ENCODE data around the gene ATP1A1. TPM values are rescaled to one million over a fixed set of nuclear protein-coding genes. Genes with fewer than 3 reads are reported as not detected.

Gene ATP1A1
- total RNA-seq, 1 donor from 2014 or later, result 255 TPM

DNA sequence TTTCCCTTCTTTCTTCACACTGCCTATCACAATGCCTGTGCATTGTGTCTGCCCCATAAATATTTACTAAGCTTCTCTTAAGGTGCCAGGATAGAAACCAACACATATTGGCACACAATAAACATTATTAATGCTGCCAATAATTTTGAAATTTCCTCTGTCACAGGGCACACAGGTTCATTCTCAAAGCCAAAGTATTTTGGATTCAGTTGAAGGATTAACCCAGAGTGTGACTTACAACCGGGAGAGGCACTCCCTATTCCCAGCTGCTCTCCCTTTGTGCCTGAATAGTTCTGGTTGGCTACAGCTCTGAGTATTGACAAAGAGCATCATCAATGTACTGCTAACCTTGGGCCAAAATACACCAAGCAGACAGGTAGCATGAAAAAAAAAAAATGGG, 46.6 kb upstream of the ATP1A1 start:
- H3K9me3 ChIP-seq, result no peaks in the 10 kb centered on the region
- no peaks in the 10 kb centered on the region for H3K36me3 ChIP-seq
- TF ChIP-seq, protein P1, sequence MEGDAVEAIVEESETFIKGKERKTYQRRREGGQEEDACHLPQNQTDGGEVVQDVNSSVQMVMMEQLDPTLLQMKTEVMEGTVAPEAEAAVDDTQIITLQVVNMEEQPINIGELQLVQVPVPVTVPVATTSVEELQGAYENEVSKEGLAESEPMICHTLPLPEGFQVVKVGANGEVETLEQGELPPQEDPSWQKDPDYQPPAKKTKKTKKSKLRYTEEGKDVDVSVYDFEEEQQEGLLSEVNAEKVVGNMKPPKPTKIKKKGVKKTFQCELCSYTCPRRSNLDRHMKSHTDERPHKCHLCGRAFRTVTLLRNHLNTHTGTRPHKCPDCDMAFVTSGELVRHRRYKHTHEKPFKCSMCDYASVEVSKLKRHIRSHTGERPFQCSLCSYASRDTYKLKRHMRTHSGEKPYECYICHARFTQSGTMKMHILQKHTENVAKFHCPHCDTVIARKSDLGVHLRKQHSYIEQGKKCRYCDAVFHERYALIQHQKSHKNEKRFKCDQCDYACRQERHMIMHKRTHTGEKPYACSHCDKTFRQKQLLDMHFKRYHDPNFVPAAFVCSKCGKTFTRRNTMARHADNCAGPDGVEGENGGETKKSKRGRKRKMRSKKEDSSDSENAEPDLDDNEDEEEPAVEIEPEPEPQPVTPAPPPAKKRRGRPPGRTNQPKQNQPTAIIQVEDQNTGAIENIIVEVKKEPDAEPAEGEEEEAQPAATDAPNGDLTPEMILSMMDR (IDR thresholded peaks at IDR 0.05), result no peak
- no peaks in the 10 kb centered on the region for H3K4me1 ChIP-seq
- no peak for DNase-seq (ENCODE audit: low spot score in 2 of 2)
- no peaks in the 10 kb centered on the region for H3K27me3 ChIP-seq
- intact Hi-C loops (cut with DNase I), result no loop called here
- H3K27ac ChIP-seq, result no peak overlapping the region
- H3K4me3 ChIP-seq, result no peak overlapping the region

DNA sequence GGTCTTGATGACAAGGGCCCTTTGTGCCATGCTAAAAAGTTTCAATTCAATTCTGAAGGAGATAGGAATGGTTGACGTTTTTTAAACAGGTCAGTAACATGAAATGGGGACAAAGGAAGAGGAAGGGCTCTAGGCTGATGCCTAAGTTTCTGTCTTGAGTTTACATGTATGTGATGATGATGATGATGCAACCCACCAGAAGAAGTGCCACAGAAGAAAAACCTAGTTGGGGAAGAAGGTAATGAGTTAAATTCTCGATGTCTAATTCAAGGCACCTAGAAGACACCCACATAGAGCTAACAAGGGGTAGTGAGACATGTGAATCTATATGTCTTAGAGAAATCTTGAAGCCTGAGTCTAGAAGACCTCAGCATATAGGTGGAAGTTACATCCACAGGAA, 44.4 kb upstream of the ATP1A1 start:
- no peak for DNase-seq (ENCODE audit: low spot score in 2 of 2)
- intact Hi-C loops (cut with DNase I), result no loop called here
- Histone ChIP-seq H3K36me3 (no peaks in the 10 kb centered on the region), H3K9me3 (no peaks in the 10 kb centered on the region), H3K27me3 (no peaks in the 10 kb centered on the region), H3K27ac (no peak overlapping the region), H3K4me3 (no peak overlapping the region), H3K4me1 (no peaks in the 10 kb centered on the region)
- TF ChIP-seq, protein P1 (IDR thresholded peaks at IDR 0.05), result no peak

DNA sequence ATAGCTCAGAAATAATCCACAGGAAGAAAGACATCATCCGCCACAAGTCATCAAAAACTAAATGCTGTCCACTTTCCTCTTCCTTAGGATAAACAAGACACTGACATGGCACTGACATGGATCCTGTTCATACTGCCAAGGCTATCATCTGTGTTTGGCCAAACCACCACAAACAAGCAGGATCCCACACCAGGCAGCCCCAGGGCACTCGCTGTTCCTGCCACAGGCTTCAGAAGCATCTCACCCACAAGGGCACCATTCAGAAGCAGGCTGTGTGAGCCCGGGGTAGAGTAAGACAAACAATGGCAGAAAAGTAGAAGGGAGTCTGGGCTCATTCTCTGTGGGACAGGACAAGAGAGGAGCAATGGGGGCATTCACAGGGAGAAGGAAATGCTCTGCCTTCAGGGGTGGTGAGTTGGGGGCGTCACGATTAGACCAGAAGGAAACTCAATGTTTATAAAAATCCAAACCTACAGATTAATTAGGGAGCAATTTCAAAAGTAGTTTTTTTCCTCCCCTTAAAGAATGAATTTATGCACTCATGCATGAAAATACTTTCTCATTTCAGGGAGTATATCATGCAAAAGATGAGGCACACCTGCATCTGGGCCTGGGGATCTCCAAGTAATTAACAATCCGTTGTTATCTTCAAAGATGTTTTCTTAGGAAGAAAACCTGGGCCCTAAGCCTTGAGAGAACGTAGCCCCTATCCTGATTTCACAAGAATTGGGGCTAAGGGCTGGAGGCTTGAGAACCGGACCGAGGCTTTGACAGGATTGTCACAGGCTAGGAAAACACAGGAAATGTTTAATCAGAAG, 43.3 kb upstream of the ATP1A1 start:
- TF ChIP-seq, protein P1 (IDR thresholded peaks at IDR 0.05), result no peak
- H3K4me3 ChIP-seq, result no peak overlapping the region
- H3K27ac ChIP-seq, result no peak overlapping the region
- H3K9me3 ChIP-seq, result no peaks in the 10 kb centered on the region
- H3K36me3 ChIP-seq, result no peaks in the 10 kb centered on the region
- H3K4me1 ChIP-seq, result no peaks in the 10 kb centered on the region
- H3K27me3 ChIP-seq, result no peaks in the 10 kb centered on the region
- intact Hi-C loops (cut with DNase I), result no loop called here
- DNase-seq (ENCODE audit: low spot score in 2 of 2), result no peak

DNA sequence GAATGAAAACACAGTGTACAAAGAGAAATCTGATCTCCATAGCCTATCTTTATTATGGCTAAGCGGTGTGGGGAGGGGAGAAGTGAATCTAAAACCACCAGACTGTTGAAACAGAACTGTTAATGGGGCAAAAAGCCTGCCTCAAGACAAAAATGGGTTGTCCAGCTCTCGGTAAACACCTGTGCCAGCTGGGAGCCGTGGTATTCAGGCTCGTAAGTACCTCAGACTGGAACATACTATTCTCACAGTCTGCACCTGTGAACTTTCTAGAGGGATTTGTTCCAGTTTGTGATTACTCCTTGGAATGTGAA, 42.7 kb upstream of the ATP1A1 start:
- Histone ChIP-seq H3K27me3 (no peaks in the 10 kb centered on the region), H3K4me3 (no peak overlapping the region), H3K36me3 (no peaks in the 10 kb centered on the region), H3K27ac (no peak overlapping the region), H3K9me3 (no peaks in the 10 kb centered on the region), H3K4me1 (no peaks in the 10 kb centered on the region)
- no peak for DNase-seq (ENCODE audit: low spot score in 2 of 2)
- TF ChIP-seq, protein P1 (IDR thresholded peaks at IDR 0.05), result no peak
- intact Hi-C loops (cut with DNase I), result no loop called here

DNA sequence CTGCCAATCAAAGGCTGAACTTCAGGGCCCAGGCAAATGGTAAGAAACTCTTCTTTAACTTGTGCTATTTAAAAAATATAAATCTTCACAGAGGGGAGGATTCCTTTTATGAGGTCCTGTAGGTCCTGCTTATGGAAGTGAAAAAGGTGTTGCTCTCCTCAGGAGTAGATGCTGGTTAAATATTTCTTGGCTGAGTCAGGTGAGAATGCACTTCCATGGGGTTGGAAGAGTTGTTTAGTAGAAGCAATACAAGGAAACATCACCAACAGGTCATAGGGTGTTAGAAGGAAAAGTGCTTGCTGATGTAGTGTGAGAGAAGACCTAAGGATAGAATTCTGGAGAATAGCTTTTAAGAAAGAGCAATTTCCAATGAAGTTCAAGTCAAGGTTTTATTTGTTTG, 42.2 kb upstream of the ATP1A1 start:
- intact Hi-C loops (cut with DNase I), result no loop called here
- H3K36me3 ChIP-seq, result no peaks in the 10 kb centered on the region
- no peaks in the 10 kb centered on the region for H3K9me3 ChIP-seq
- TF ChIP-seq, protein P1 (IDR thresholded peaks at IDR 0.05), result no peak
- H3K27ac ChIP-seq, result no peak overlapping the region
- no peak for DNase-seq (ENCODE audit: low spot score in 2 of 2)
- H3K27me3 ChIP-seq, result no peaks in the 10 kb centered on the region
- no peak overlapping the region for H3K4me3 ChIP-seq
- no peaks in the 10 kb centered on the region for H3K4me1 ChIP-seq

DNA sequence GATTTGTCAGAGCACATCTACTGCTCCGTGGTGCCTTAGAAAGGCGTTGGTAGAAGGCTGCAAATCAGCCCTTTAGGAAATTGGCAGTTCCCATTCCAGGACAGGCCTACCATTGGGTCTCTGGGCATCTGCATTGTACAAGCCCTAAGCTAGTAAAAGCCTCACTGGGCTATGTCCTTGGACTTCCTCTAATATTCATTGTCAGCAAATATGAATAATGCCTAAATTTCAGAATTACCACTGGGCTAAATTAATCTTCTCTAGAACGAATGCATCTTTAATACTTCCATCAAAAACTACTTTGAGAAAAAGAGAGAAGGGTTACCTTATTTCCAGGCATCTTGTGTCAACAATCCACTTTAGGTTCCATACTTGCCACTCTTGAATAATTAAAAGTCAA, 41.5 kb upstream of the ATP1A1 start:
- Histone ChIP-seq H3K9me3 (no peaks in the 10 kb centered on the region), H3K4me3 (no peak overlapping the region), H3K4me1 (no peaks in the 10 kb centered on the region), H3K36me3 (no peaks in the 10 kb centered on the region), H3K27ac (no peak overlapping the region), H3K27me3 (no peaks in the 10 kb centered on the region)
- intact Hi-C loops (cut with DNase I), result no loop called here
- TF ChIP-seq, protein P1 (IDR thresholded peaks at IDR 0.05), result no peak
- DNase-seq (ENCODE audit: low spot score in 2 of 2), result no peak
